ENCODE data around the gene FBP2. TPM values are rescaled to one million over a fixed set of nuclear protein-coding genes. Genes with fewer than 3 reads are reported as not detected.

FBP2 gene
- total and polyA plus RNA-seq, 2 of the 8 experiments (the other 6 are each of a cell fraction or from before 2014, with no cell fraction given), result not detected

DNA sequence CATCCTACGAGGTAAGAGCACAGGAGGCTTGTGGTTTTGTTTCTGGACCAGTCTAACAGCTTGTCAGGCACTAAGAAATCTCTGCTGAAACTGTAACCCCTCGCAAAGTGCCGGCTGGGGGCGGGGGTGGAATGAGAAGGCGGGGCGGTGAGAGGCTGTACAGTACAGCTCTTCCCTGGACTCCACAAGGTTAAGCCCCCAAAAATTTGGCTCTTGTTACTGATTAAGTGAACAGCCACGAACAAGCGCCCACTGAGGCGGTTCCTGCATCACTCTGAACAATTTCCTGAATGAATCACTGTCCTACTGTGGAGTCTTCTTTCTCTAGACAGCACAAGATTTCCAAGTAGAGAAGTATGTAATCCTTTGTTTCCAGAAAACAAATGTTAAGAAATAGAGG is 6.8 kb downstream of the FBP2 start (continued):
- TF ChIP-seq RFX5 (IDR thresholded peaks at IDR 0.05; ENCODE audit: borderline replicate concordance, low read depth, low read length), result no peak

Measured in H1 (cell line).